ENCODE measurements around the gene PCNA. TPM values are rescaled to one million over a fixed set of nuclear protein-coding genes. Genes with fewer than 3 reads are reported as not detected.

PCNA gene
- total and polyA plus RNA-seq, 2 experiments from 2014 or later = 353 to 428 TPM

GRCh38 chr20:5150226-5151076 lies 30.7 kb upstream of the PCNA start:
- Mint-ChIP-seq H3K27me3 (ENCODE audit: insufficient read depth, low read depth, poor library complexity) (no peaks in the 10 kb centered on the region), H3K9me3 (no peaks in the 10 kb centered on the region), H3K4me1 (peaks cover 17% of the 10 kb centered on the region), H3K36me3 (ENCODE audit: low read depth) (no peaks in the 10 kb centered on the region; the same call in 2 of the 3 replicates), H3K27ac (peak overlapping the region; percentile 81), H3K4me3 (no peak overlapping the region)
- no peaks in the 10 kb centered on the region for H3K9me2 ChIP-seq (ENCODE audit: insufficient read depth)
- H3K79me2 ChIP-seq (replicated peaks; ENCODE audit: insufficient read depth) = peaks cover 92% of the 10 kb centered on the region
- peaks cover 23% of the 10 kb centered on the region for H4K20me1 ChIP-seq (replicated peaks; ENCODE audit: insufficient read depth)
- H3K4me3 ChIP-seq = no peak overlapping the region
- H3K4me1 ChIP-seq (ENCODE audit: insufficient read depth) = no peaks in the 10 kb centered on the region; the same call in 1 of the 2 replicates
- no peak overlapping the region for H3K4me2 ChIP-seq
- 0 out of 2 replicates have a peak overlapping the region, but pooled peaks have one; percentile 50 for H3K27ac ChIP-seq (ENCODE audit: low read depth)
- DNase-seq (ENCODE audit: low spot score) (no peak), ATAC-seq (peak; percentile 35; the same call in 1 of the 3 replicates)
- H3K36me3 ChIP-seq (ENCODE audit: insufficient read depth) = no peaks in the 10 kb centered on the region
- no peak for TF ChIP-seq CTCF (conservative IDR thresholded peaks at IDR 0.05; ENCODE audit: low read depth in 2 of 2)
- TF ChIP-seq, protein P1, sequence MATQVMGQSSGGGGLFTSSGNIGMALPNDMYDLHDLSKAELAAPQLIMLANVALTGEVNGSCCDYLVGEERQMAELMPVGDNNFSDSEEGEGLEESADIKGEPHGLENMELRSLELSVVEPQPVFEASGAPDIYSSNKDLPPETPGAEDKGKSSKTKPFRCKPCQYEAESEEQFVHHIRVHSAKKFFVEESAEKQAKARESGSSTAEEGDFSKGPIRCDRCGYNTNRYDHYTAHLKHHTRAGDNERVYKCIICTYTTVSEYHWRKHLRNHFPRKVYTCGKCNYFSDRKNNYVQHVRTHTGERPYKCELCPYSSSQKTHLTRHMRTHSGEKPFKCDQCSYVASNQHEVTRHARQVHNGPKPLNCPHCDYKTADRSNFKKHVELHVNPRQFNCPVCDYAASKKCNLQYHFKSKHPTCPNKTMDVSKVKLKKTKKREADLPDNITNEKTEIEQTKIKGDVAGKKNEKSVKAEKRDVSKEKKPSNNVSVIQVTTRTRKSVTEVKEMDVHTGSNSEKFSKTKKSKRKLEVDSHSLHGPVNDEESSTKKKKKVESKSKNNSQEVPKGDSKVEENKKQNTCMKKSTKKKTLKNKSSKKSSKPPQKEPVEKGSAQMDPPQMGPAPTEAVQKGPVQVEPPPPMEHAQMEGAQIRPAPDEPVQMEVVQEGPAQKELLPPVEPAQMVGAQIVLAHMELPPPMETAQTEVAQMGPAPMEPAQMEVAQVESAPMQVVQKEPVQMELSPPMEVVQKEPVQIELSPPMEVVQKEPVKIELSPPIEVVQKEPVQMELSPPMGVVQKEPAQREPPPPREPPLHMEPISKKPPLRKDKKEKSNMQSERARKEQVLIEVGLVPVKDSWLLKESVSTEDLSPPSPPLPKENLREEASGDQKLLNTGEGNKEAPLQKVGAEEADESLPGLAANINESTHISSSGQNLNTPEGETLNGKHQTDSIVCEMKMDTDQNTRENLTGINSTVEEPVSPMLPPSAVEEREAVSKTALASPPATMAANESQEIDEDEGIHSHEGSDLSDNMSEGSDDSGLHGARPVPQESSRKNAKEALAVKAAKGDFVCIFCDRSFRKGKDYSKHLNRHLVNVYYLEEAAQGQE (IDR thresholded peaks at IDR 0.05; ENCODE audit: unreplicated experiment) = no peak
- TF ChIP-seq CREB1 (CRISPR knock-in tag; IDR thresholded peaks at IDR 0.05; ENCODE audit: low read depth) = no peak
- no peak for TF ChIP-seq POLR2AphosphoS5 (IDR thresholded peaks at IDR 0.05; ENCODE audit: low read depth)
- no peak for TF ChIP-seq EZH2 (IDR thresholded peaks at IDR 0.05; ENCODE audit: low read depth, unreplicated experiment)
- no peak for TF ChIP-seq ETS1 (IDR thresholded peaks at IDR 0.05)
- no peak for TF ChIP-seq STAT1 (IDR thresholded peaks at IDR 0.05; ENCODE audit: unreplicated experiment)
- TF ChIP-seq ZNF462 (CRISPR knock-in tag; IDR thresholded peaks at IDR 0.05) = no peak
- no peak for TF ChIP-seq ZNF331 (CRISPR knock-in tag; IDR thresholded peaks at IDR 0.05; ENCODE audit: low read depth)
- no peak for TF ChIP-seq NANOG (IDR thresholded peaks at IDR 0.05; ENCODE audit: borderline replicate concordance)
- TF ChIP-seq JUNB (IDR thresholded peaks at IDR 0.05; ENCODE audit: unreplicated experiment) = no peak
- TF ChIP-seq EZH2phosphoT487 (IDR thresholded peaks at IDR 0.05; ENCODE audit: unreplicated experiment) = no peak
- TF ChIP-seq ZNF114 (CRISPR knock-in tag; IDR thresholded peaks at IDR 0.05) = no peak
- H2AFZ ChIP-seq = no peak overlapping the region
- H3F3A ChIP-seq (replicated peaks; ENCODE audit: low read depth) = no peaks in the 10 kb centered on the region
- H3K27me3 ChIP-seq (ENCODE audit: insufficient read depth) = no peaks in the 10 kb centered on the region
